Hindlimb muscle (tissue), 1 donor: Measurements from ENCODE around the gene BMPR1A. TPM values are rescaled to one million over a fixed set of nuclear protein-coding genes. Genes with fewer than 3 reads are reported as not detected.

ENCODE experiments used
- DNase-seq: peaks from one replicate; pipeline ENCODE4 v3.0.0-alpha.2; 2013
- polyA plus RNA-seq: library from polyadenylated mRNA; unstranded; fragments of 120-200 nt; gene quantifications from one replicate; pipeline ENCODE4 v1.2.1, GENCODE V29; 2013; ENCODE audit not compliant: insufficient read length

Gene BMPR1A
- polyA plus RNA-seq, 1 donor, result 45.2 TPM

- no peak for DNase-seq
Measured at GRCh38 chr10:86768412-86769062, 12.1 kb downstream of the BMPR1A start.

DNA sequence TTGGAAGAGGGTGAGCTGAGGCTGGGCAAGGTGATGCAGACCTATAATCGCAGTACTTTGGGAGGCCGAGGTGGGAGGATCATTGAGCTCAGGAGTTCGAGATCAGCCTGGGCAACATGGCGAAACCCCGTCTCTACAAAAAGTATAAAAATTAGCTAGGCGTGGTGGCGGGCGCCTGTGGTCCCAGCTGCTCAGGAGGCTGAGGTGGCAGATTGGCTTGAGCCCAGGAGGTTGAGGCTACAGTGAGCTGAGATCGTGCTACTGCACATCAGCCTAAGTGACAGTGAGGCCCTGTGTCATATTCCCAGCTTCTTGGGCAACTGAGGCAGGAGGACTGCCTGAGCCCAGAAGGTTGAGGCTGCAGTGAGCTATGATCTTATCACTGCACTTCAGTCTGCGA, 13.6 kb downstream of the BMPR1A start:
- DNase-seq, result no peak

DNA sequence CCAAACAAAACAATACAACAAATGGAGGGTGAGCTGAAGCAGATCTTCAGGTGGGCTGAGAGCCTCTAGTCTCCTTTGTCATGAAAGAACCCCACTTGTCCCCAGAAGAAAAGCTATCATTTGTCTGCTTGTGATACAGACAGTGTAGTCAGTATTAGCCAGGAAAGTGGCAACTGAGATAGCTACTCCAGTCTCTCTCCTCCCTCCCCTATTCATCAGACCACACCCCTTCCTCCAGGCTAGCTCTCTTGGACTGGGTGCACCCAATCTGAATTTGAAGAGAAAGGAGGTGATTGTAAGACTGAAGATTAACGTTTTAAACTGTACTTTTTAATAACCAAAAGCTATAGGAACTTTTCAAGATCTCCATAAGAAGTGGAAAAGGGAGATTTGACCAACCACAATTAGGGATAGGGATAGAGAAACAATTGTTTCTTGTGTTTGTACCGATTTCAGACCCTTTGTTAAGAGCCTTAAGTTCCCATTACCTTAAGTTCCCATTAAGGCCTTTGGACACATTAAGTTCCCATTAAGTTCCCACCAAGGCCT, 14.1 kb downstream of the BMPR1A start:
- DNase-seq, result no peak

- DNase-seq, result no peak
Measured at GRCh38 chr10:86773498-86773897, 17.1 kb downstream of the BMPR1A start.

GRCh38 chr10:86775056-86775869, 18.8 kb downstream of the BMPR1A start:
- DNase-seq, result no peak

- DNase-seq, result no peak
Measured at GRCh38 chr10:86775870-86776180, 19.4 kb downstream of the BMPR1A start.

DNA sequence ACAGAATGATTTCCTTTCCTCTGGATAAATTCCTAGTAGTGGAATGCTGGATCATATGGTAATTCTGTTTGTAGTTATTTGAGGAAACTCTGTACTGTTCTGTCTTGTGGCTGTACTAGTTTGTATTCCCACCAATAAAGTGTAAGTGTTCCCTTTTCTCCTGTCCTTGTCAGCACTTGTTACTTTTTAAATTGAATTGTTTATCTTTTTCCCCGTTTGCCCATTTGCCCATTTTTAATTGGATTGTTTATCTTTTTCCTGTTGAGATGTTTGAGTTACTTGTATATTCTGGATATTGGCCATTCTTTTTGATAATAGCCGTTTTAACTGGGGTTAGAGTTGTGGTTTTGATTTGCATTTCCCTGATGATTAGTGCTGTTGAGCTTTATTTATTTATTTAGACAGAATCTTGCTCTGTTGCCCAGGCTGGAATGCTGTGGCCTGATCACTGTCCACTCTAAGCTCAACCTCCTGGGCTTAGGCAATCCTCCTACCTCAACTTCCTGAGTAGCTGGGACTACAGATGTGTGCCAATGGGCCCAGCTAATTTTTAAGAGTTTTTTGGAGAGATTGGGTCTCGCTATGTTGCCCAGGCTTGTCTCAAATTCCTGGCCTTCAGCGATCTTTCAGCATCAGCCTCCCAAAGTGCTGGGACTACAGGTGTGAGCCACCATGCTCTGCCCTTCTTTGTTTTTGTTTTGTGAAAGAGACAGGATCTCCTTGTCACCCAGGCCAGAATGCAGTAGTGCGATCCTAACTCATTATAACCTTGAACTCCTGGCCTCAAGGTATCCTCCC, 23.0 kb downstream of the BMPR1A start:
- DNase-seq, result no peak

DNA sequence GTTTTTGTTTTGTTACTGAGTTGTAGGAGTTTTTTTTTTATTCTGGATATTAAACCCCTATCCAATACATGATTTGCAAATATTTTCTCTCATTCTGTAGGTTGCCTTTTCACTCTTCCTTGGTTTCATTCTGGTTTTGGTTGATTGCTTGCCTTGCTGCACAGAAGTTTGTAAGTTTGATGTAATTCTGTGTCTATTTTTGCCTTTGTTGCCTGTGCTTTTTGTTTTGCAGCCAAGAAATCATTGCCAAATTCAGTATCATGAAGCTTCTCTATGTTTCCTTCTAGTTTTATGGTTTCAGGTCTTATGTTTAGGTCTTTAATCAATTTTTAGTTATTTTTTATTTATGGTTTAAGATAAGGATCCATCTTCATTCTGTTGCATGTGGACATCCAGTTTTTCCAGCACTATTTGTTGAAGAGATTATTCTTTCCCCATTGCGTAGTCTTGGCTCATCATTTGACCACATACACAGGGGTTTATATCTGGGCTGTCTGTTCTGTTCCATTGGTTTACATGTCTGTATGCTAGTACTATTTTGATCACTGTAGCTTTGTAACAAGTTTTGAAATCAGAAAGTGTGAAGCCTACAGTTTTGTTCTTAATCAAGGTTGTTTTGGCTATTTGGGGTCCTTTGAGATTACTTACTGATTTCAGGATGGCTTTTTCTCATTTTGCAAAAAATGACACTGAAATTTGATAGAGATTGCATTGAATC, 26.4 kb downstream of the BMPR1A start:
- DNase-seq, result no peak

DNA sequence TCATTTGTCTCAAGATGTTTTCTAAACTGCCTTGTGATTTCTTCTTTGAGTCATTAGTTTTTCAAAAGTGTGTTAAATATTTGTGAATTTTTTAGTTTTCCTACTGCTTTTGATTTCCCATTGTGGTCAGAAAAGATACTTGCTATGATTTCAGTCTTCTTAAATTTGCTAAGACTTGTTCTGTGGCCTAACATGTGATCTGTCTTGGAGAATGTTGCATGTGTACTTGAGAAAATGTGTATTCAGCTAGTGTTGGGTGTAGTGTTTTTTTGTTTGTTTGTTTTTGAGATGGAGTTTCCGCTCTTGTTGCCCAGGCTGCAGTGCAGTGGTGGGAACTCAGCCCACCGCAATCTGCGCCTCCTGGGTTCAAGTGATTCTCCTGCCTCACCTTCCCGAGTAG, 28.6 kb downstream of the BMPR1A start:
- DNase-seq, result no peak

- no peak for DNase-seq
Measured at GRCh38 chr10:86785968-86786367, 29.5 kb downstream of the BMPR1A start.

DNA sequence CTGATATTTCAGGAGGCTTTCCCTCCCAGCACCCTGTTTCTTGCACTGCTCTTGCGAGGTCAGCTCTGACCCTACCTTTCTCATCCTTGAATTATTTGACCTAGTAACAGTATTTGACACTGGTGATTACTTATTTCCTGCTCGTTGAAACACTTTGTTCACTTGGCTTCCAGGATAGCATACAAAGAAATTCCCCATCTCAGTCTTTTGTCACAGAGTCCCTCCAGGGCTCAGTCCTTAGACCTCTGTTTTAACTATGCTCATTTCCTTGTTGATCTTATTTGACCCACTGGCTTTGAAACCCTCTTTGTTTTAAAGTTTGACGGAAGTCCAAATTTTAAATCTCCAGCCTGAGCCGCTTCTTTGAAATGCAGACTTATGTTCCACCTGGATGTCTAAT, 29.9 kb downstream of the BMPR1A start:
- no peak for DNase-seq

GRCh38 chr10:86790394-86790793, 34.0 kb downstream of the BMPR1A start:
- DNase-seq, result no peak

DNA sequence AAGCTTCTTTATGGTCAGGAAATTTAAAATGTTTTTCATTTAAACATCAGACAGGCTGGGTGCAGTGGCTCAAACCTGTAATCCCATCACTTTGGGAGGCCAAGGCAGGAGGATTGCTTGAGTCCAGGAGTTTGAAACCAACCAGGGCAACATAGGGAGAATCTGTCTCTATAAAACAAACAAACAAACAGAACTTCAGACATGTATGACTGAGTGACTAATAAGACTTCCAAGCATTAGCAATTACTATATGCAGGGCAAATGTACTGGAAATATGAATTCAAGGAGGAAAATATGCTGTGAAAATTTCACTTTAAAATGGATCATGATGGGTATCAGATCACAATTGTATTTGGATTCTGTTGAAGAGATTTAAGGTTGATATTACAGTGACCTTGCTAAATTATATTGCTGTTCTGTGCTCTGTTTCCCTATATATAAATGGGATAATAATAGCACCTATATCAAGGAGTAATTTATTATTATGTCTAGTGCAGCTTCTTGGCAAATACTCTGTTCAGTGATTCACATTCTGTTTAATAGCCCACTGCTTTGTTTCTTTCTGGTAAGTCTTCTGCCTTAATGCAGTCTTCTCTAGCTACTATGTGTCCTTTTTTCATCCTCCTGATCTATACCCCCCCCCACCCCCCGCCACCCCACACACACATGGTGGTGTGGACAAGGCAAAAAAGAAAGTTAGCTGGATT, 36.2 kb downstream of the BMPR1A start:
- no peak for DNase-seq

DNA sequence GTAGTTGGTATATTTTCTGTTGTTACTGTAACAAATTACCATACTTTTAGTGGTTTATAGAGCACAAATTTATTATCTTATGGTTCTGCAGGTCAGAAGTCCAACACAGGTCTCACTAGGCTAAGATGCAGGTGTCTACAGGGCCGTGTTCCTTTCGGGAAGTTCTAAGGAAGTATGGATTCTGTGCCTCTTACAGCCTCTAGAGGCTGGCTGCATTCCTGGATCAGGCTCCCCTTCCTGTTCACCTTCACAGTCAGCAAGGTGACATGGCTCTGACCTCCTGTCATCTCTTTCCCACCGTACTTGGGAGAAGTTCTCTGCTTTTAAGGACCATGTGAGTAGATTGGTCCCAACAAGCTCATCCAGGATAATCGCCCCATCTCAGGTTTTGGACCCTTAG, 37.3 kb downstream of the BMPR1A start:
- DNase-seq, result no peak

DNA sequence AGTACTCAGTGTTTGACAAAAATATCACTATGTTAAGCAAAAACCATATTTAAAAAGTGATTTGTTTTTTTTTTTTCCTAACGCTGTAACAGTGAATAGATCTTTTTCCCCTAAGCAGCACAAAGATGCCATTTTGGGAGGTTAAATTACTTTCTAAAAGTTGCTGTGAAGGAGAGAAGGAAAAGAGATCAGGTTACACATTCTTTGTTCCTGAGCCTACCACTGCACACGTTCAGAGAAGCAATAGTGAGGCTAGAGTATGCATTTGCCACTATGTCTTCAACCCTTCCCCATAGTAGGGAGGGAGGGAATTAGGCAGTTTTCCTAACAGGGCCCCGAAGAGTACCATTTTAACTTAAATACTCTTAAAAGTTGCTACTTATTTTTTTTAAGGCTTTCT, 38.9 kb downstream of the BMPR1A start:
- peak; percentile 43 for DNase-seq

DNA sequence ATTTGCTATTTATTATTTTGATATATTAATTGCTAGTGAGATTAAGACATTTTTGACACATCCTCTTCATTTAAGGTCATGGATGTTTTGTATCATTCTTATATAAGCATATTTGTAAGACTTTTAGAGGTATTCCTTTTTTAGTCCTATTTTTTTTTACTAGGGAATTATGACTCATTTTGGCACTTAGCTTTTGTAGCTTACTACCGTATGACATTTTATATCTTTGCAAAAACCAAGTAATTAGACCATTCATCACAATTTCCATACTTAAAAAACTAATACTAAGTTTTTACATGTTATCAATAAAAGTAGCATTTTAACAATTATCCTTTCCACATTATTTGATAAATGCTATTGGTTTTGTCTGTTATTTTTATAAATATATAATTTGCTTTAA, 41.6 kb downstream of the BMPR1A start:
- no peak for DNase-seq

DNA sequence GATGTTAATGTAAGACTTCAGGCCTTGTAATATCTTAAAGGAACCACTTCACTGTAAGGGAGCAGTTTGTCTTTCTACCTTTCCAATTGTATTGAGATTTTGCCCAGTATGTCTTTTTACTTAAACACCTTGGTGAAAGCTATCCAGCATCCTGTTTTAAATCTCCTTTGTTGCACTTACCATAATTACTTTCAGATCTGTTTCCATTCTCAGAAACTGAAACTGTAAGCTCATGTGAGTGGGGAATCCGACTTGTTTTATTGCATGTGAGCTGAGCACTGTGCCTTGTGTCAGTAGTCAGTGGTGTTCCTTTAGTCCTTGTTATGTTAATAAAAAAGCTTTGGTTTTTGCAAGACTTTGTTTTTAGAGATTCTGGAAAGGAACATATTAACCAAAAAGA, 42.2 kb downstream of the BMPR1A start:
- DNase-seq, result peak; percentile 45

- no peak for DNase-seq
Measured at GRCh38 chr10:86799188-86799845, 42.9 kb downstream of the BMPR1A start.

DNA sequence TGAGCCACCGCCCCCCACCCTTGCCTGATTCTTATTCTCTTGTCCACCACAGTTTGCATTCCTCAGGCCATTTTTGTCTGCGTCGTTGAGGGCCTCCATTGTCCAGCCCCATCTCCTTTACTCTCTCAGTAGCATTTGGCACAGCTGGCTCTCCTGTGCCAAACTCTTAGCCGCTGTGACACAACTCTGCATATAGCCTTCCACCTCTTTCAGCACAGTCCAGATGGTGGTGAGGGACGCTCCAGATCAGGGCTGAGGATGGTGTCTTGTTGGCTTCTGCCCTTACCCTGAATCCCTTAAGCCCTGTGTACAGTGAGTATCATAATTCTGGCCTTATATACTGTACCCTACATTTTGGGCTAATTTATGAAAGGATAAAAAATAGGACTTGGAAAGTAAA, 45.6 kb downstream of the BMPR1A start:
- no peak for DNase-seq

DNA sequence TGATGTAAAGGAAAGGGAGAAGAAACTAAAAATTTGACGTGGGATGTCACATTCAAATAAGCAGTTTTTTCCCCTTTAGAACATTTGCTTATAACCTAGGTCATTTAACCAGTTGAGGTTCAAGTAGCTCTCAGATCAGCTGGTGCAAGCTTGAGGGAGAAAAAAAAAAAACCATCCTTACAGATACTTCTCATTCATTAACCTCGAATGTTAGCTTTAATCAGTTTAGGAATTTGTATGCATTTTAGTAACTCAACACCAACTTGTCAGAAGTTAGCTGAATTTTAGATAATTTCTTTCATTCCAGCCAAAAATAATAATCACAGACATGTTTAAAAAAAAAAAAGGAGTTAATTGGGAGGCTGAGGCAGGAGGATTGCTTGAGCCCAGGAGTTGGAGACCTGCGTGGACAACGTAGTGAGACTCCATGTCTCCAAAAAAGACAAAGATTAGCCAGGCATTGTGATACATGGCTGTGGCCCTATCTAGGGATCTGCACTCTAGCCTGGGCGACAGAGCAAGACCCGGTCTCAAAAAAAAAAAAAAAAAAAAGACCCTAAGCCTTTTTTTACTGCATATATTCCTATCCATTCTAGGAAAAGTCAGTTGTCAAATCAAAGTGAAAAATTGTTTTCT, 46.2 kb downstream of the BMPR1A start:
- no peak for DNase-seq

GRCh38 chr10:86803156-86803555, 46.7 kb downstream of the BMPR1A start:
- DNase-seq, result no peak
